Mucosa of rectum (tissue), 2 donors: Measurements from ENCODE around the gene PPP2R5A.
"Not testable (repeated sequence)": the region's sequence is repeated elsewhere in the genome, so short reads cannot be mapped to it uniquely, and the experiment has no call there.

ENCODE experiments used
- H3K27ac ChIP-seq, 2 donors: one replicate each; pipeline ENCODE4 v1.7.0; 2013; ENCODE audit warnings: inconsistent platforms in 2 of 2, low read depth in 2 of 2, low read length in 2 of 2
- H3K27me3 ChIP-seq, 2 donors: one replicate each; pipeline ENCODE4 v1.7.0; 2013; ENCODE audit warnings: low read length in 2 of 2; ENCODE audit not compliant: control insufficient read depth in 2 of 2, insufficient read depth in 2 of 2
- H3K36me3 ChIP-seq, 2 donors: one replicate each; pipeline ENCODE4 v1.7.0; 2013; ENCODE audit warnings: low read length in 2 of 2; ENCODE audit not compliant: control insufficient read depth in 2 of 2, insufficient read depth in 2 of 2
- H3K4me1 ChIP-seq, 2 donors: one replicate each; pipeline ENCODE4 v1.7.0; 2013; ENCODE audit warnings: low read length in 2 of 2, mild to moderate bottlenecking in 1 of 2; ENCODE audit not compliant: control insufficient read depth in 2 of 2, insufficient read depth in 2 of 2
- H3K4me3 ChIP-seq, 2 donors: one replicate each; pipeline ENCODE4 v1.7.0; 2013; ENCODE audit warnings: low read length in 2 of 2
- H3K9ac ChIP-seq, 2 donors: one replicate each; pipeline ENCODE4 v1.7.0; 2013; ENCODE audit warnings: low read length in 2 of 2, low read depth in 1 of 2, mild to moderate bottlenecking in 1 of 2
- H3K9me3 ChIP-seq, 2 donors: one replicate each; pipeline ENCODE4 v1.7.0; 2013; ENCODE audit warnings: low read length in 2 of 2; ENCODE audit not compliant: control insufficient read depth in 2 of 2
- donor health status: healthy.
- donor health status: Normal muscosa, but diverticular disease.

PPP2R5A gene

GRCh38 chr1:212313616-212314015 lies 28.4 kb downstream of the PPP2R5A start:
- Histone ChIP-seq H3K4me3 (no peak overlapping the region), H3K4me1 (no peaks in the 10 kb centered on the region), H3K36me3 (peaks cover 0 to 6% of the 10 kb centered on the region in 2 donors), H3K9ac (no peak overlapping the region), H3K27me3 (no peaks in the 10 kb centered on the region), H3K9me3 (no peaks in the 10 kb centered on the region), H3K27ac (no peak overlapping the region)

DNA sequence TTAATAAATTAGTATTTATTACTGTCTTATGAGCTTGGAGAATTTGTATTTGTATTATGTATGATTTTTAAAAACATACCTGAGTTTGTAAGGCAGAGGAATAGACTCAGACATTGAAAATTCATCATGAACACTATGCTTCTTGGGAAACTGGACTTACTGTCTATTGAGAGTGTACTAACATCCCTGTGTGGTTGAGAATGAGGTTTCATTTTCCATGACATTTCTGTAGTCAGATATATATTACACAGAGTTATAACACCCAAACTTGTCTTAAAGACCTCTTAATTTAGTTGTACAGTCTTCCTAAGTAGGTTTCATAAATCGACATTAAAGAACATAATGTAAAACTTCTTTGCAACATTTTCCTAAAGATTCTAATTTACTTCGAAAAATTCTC lies 30.0 kb downstream of the PPP2R5A start:
- no peaks in the 10 kb centered on the region for H3K27me3 ChIP-seq
- no peak overlapping the region for H3K9ac ChIP-seq
- H3K27ac ChIP-seq = no peak overlapping the region
- no peaks in the 10 kb centered on the region for H3K36me3 ChIP-seq
- no peak overlapping the region for H3K4me3 ChIP-seq
- H3K4me1 ChIP-seq = no peaks in the 10 kb centered on the region
- no peaks in the 10 kb centered on the region for H3K9me3 ChIP-seq

DNA sequence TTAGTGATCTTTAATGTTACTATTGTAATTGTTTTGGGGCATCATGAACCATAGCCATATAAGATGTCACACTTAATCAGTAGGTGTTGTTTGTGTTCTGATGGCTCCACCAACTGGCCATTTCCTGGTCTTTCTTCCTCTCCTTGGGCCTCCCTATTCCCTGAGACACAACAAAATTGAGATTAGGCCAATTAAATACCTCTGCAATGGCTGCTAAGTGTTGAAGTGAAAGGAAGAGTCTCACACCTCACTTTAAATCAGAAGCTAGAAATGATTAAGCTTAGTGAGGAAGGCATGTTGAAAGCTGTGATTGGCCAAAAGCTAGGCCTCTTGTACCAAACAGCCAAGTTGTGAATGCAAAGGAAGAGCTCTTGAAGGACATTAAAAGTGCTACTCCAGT lies 30.7 kb downstream of the PPP2R5A start:
- Histone ChIP-seq H3K4me3 (no peak overlapping the region), H3K9me3 (no peaks in the 10 kb centered on the region), H3K4me1 (no peaks in the 10 kb centered on the region), H3K36me3 (no peaks in the 10 kb centered on the region), H3K27me3 (no peaks in the 10 kb centered on the region), H3K27ac (no peak overlapping the region), H3K9ac (no peak overlapping the region)

GRCh38 chr1:212317916-212318315 lies 32.7 kb downstream of the PPP2R5A start:
- Histone ChIP-seq H3K36me3 (no peaks in the 10 kb centered on the region), H3K27me3 (no peaks in the 10 kb centered on the region), H3K4me3 (no peak overlapping the region), H3K27ac (no peak overlapping the region), H3K9me3 (no peaks in the 10 kb centered on the region), H3K4me1 (no peaks in the 10 kb centered on the region), H3K9ac (no peak overlapping the region)

DNA sequence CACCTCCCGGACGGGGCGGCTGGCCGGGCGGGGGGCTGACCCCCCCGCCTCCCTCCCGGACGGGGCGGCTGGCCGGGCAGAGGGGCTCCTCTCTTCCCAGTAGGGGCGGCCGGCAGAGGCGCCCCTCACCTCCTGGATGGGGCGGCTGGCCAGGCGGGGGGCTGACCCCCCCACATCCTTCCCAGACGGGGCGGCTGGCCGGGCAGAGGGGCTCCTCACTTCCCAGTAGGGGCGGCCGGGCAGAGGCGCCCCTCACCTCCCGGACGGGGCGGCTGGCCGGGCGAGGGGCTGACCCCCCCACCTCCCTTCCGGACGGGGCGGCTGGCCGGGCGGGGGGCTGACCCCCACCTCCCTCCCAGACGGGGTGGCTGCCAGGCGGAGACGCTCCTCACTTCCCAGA lies 35.8 kb downstream of the PPP2R5A start:
- H3K27ac ChIP-seq, H3K9ac ChIP-seq, H3K27me3 ChIP-seq, H3K36me3 ChIP-seq, H3K9me3 ChIP-seq, H3K4me3 ChIP-seq, H3K4me1 ChIP-seq: not testable (repeated sequence)

DNA sequence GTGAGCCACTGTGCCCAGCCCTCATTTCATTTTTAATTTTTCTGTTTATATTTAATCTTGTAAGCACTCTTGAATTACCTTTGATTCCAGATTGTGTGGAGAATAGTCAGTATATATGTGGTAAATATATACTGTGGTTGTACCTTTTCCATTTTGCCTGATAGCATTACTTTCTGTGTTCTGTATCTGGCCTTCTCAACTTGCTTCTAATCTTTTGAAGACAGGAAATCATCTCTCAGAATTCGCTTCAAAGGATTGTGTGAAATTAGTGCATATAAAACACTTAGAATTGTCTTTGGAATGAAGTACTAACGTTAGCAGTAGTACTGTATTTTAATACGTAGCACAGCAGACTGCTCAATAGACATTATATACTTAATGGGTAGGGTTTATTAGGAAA lies 37.9 kb downstream of the PPP2R5A start:
- Histone ChIP-seq H3K4me1 (no peaks in the 10 kb centered on the region), H3K27ac (no peak overlapping the region), H3K4me3 (no peak overlapping the region), H3K36me3 (no peaks in the 10 kb centered on the region), H3K9ac (no peak overlapping the region), H3K9me3 (no peaks in the 10 kb centered on the region), H3K27me3 (no peaks in the 10 kb centered on the region)

GRCh38 chr1:212326541-212326940 lies 41.3 kb downstream of the PPP2R5A start:
- no peaks in the 10 kb centered on the region for H3K9me3 ChIP-seq
- H3K27ac ChIP-seq = no peak overlapping the region
- H3K9ac ChIP-seq = no peak overlapping the region
- H3K36me3 ChIP-seq = peaks cover 1 to 2% of the 10 kb centered on the region in 2 donors
- no peaks in the 10 kb centered on the region for H3K27me3 ChIP-seq
- H3K4me3 ChIP-seq = no peak overlapping the region
- no peaks in the 10 kb centered on the region for H3K4me1 ChIP-seq

GRCh38 chr1:212328248-212328647 lies 43.0 kb downstream of the PPP2R5A start:
- no peak overlapping the region for H3K9ac ChIP-seq
- no peaks in the 10 kb centered on the region for H3K9me3 ChIP-seq
- no peaks in the 10 kb centered on the region for H3K4me1 ChIP-seq
- peaks cover 2 to 7% of the 10 kb centered on the region in 2 donors for H3K36me3 ChIP-seq
- H3K4me3 ChIP-seq = no peak overlapping the region
- no peak overlapping the region for H3K27ac ChIP-seq
- H3K27me3 ChIP-seq = no peaks in the 10 kb centered on the region

DNA sequence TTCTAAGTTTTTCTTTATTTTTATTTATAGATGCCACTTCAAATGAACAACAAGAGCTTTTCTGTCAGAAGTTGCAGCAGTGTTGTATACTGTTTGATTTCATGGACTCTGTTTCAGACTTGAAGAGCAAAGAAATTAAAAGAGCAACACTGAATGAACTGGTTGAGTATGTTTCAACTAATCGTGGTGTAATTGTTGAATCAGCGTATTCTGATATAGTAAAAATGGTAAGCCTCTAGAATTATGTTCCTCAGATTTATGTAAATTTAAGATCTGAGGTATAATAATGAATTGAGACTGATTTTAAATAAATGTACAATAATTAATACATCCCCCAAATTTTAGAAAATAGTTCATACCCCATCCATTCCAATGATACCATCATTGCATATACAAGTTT lies 43.9 kb downstream of the PPP2R5A start:
- H3K9ac ChIP-seq = no peak overlapping the region
- H3K4me1 ChIP-seq = no peaks in the 10 kb centered on the region
- H3K27me3 ChIP-seq = no peaks in the 10 kb centered on the region
- no peak overlapping the region for H3K27ac ChIP-seq
- no peak overlapping the region for H3K4me3 ChIP-seq
- H3K9me3 ChIP-seq = no peaks in the 10 kb centered on the region
- peaks cover 7 to 13% of the 10 kb centered on the region in 2 donors for H3K36me3 ChIP-seq

GRCh38 chr1:212341090-212341489 lies 55.9 kb downstream of the PPP2R5A start:
- no peaks in the 10 kb centered on the region for H3K4me1 ChIP-seq
- peaks cover 22 to 40% of the 10 kb centered on the region in 2 donors for H3K36me3 ChIP-seq

DNA sequence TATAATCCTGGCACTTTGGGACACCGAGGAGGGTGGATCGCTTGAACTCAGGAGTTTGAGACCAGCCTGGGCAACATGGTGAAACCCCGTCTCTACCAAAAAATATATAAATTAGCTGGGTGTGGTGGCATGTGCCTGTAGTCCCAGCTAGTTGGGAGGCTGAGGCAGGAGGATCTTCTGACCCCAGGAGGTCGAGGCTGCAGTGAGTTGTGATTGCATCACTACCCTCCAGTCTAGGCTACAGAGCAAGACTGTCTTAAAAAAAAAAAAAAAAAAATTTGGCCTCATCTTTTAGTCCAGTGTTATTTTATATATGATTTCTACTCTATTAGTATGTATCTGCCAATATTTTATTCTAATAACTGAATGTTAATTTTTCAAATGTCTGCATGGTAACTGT lies 59.7 kb downstream of the PPP2R5A start:
- H3K27me3 ChIP-seq = no peaks in the 10 kb centered on the region
- no peaks in the 10 kb centered on the region for H3K9me3 ChIP-seq
- no peak overlapping the region for H3K27ac ChIP-seq
- H3K4me1 ChIP-seq = no peaks in the 10 kb centered on the region
- H3K9ac ChIP-seq = no peak overlapping the region
- H3K36me3 ChIP-seq = peaks cover 40 to 57% of the 10 kb centered on the region in 2 donors
- no peak overlapping the region for H3K4me3 ChIP-seq

More at GRCh38 chr1:212341090-212341489, 55.9 kb downstream of the PPP2R5A start:
- Histone ChIP-seq H3K9me3 (no peaks in the 10 kb centered on the region), H3K9ac (no peak overlapping the region), H3K27me3 (no peaks in the 10 kb centered on the region), H3K4me3 (no peak overlapping the region), H3K27ac (no peak overlapping the region)
